Measurements from ENCODE around the gene C1QL4.
"Not testable (repeated sequence)": the region's sequence is repeated elsewhere in the genome, so short reads cannot be mapped to it uniquely, and the experiment has no call there.

C1QL4 gene

GRCh38 chr12:49333778-49334177 is 3.2 kb downstream of the C1QL4 start:
- DNase-seq (ENCODE audit: low read depth) = not testable (repeated sequence)

- DNase-seq (ENCODE audit: low read depth) = no peak
Measured at GRCh38 chr12:49332891-49333371, 4.1 kb downstream of the C1QL4 start.

- no peak for DNase-seq (ENCODE audit: low read depth)
Measured at GRCh38 chr12:49332441-49332861, 4.5 kb downstream of the C1QL4 start.

GRCh38 chr12:49331380-49332222 is 5.4 kb downstream of the C1QL4 start:
- DNase-seq (ENCODE audit: low read depth) = no peak

GRCh38 chr12:49330631-49331379 is 6.2 kb downstream of the C1QL4 start:
- DNase-seq (ENCODE audit: low read depth) = no peak

GRCh38 chr12:49330032-49330619 is 6.9 kb downstream of the C1QL4 start:
- DNase-seq (ENCODE audit: low read depth) = no peak

GRCh38 chr12:49328816-49329215 is 8.2 kb downstream of the C1QL4 start:
- no peak for DNase-seq (ENCODE audit: low read depth)

GRCh38 chr12:49327887-49328286 is 9.1 kb downstream of the C1QL4 start:
- DNase-seq (ENCODE audit: low read depth) = no peak

- no peak for DNase-seq (ENCODE audit: low read depth)
Measured at GRCh38 chr12:49327368-49327767, 9.6 kb downstream of the C1QL4 start.

GRCh38 chr12:49325606-49326005 is 11.4 kb downstream of the C1QL4 start:
- no peak for DNase-seq (ENCODE audit: low read depth)

- DNase-seq (ENCODE audit: low read depth) = no peak
Measured at GRCh38 chr12:49323524-49324097, 13.4 kb downstream of the C1QL4 start.

- DNase-seq (ENCODE audit: low read depth) = peak; percentile 94
Measured at GRCh38 chr12:49322708-49323523, 14.1 kb downstream of the C1QL4 start, which contains the start of gene TROAP. Gene TROAP (plus strand): TSS chr12:49323255. CDS start chr12:49323609, 354 bp downstream.

GRCh38 chr12:49322367-49322707 is 14.7 kb downstream of the C1QL4 start:
- no peak for DNase-seq (ENCODE audit: low read depth)

- DNase-seq (ENCODE audit: low read depth) = not testable (repeated sequence)
Measured at GRCh38 chr12:49320411-49321103, 16.4 kb downstream of the C1QL4 start.

- DNase-seq (ENCODE audit: low read depth) = not testable (repeated sequence)
Measured at GRCh38 chr12:49317118-49317517, 19.9 kb downstream of the C1QL4 start.

- DNase-seq (ENCODE audit: low read depth) = no peak
Measured at GRCh38 chr12:49314811-49315210, 22.2 kb downstream of the C1QL4 start.

GRCh38 chr12:49310451-49311000 is 26.5 kb downstream of the C1QL4 start:
- DNase-seq (ENCODE audit: low read depth) = not testable (repeated sequence)

- no peak for DNase-seq (ENCODE audit: low read depth)
Measured at GRCh38 chr12:49309386-49309785, 27.6 kb downstream of the C1QL4 start.

- DNase-seq (ENCODE audit: low read depth) = no peak
Measured at GRCh38 chr12:49305762-49306510, 31.1 kb downstream of the C1QL4 start.

GRCh38 chr12:49304161-49304560 is 32.8 kb downstream of the C1QL4 start:
- DNase-seq (ENCODE audit: low read depth) = no peak
